ENCODE results near the gene JMJD6.

DNA sequence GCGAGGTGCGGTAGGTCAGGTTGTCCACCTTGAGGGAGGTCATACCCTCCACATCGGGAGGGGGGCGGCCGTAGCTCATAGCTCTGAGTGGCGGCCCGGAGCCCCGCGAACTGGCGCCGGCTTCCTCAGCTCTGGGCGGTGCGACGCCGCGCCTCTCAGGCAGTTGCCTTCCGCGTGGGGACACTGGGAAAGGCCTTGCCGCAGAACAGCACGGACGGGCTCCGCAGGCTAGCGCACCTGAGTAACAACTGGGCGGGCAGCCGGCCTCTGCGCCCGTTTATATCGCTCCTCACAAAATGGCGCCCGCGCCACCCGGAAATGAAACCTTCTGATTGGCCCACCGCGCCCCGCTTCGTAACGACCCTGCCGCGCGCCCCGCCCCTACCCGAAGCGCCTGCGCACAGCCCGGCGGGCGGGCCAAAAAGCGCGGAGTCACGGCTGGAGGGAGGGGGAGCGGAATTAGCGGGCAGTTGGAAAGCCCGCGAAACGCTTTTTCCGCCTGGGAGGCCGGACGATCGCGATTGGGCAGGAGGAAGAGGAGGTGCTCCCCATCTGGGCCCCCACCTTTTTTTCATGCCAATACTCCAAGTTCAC is 10.8 kb upstream of the JMJD6 start, which contains the start of gene SRSF2:
- TF ChIP-seq, protein P1, sequence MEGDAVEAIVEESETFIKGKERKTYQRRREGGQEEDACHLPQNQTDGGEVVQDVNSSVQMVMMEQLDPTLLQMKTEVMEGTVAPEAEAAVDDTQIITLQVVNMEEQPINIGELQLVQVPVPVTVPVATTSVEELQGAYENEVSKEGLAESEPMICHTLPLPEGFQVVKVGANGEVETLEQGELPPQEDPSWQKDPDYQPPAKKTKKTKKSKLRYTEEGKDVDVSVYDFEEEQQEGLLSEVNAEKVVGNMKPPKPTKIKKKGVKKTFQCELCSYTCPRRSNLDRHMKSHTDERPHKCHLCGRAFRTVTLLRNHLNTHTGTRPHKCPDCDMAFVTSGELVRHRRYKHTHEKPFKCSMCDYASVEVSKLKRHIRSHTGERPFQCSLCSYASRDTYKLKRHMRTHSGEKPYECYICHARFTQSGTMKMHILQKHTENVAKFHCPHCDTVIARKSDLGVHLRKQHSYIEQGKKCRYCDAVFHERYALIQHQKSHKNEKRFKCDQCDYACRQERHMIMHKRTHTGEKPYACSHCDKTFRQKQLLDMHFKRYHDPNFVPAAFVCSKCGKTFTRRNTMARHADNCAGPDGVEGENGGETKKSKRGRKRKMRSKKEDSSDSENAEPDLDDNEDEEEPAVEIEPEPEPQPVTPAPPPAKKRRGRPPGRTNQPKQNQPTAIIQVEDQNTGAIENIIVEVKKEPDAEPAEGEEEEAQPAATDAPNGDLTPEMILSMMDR (conservative IDR thresholded peaks at IDR 0.05; ENCODE audit: low read length), result no peak
- no peak for TF ChIP-seq EZH2phosphoT487 (IDR thresholded peaks at IDR 0.05; ENCODE audit: borderline replicate concordance)

Measured in Loucy (cell line).